AG04449 (cell line): ENCODE measurements around the gene NDFIP2.

Experiments used
- CTCF ChIA-PET: fragments of 350-600 bp; formaldehyde crosslinking; extraction: SDS; loops from one replicate; lab custom pipeline; 2021; ENCODE audit warnings: antibody characterized with exemption; lab: Yijun Ruan, JAX
- POLR2A ChIA-PET: fragments of 400-600, 350-600 bp; formaldehyde crosslinking; extraction: SDS; loops from one replicate; lab custom pipeline; 2020; ENCODE audit warnings: antibody characterized with exemption, inconsistent platforms; lab: Yijun Ruan, JAX
- DNase-seq: peaks from one replicate; pipeline ENCODE4 v3.0.0-alpha.2; 2010; ENCODE audit warnings: low read depth, low spot score
- H3K4me3 ChIP-seq: 2 replicates; pipeline ENCODE4 v1.5.1; 2011; ENCODE audit warnings: low read depth, mild to moderate bottlenecking, control low read depth, low read length
- TF ChIP-seq, protein P1 (sequence below): IDR thresholded peaks from one replicate; pipeline ENCODE4 v1.5.1; 2011; ENCODE audit warnings: mild to moderate bottlenecking, moderate library complexity, low read length, control low read depth, inconsistent platforms; ENCODE audit not compliant: insufficient read depth; ENCODE audit errors: missing control alignments

NDFIP2 gene

DNA sequence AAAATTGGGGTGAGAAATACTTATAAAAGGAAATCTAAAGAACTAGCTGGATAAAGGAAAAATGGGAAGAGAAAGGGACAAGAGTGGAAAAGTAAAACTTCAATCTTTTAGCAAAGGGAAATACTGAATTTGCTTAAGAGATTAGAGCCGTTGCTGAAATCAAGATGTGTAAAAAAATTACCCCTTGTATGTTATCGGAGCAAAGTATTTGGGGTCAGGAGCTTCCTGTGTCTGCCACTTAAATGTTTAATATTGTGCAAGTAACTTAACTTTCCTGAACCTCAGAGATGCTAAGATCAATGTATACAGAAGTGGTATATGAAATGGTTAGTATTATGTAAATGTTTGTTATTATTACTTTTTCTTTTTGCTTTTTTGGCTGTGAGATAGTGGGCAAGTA lies 51.6 kb downstream of the NDFIP2 start:
- no peak for DNase-seq
- ChIA-PET CTCF (interaction anchor here (0.6 to 5.4 kb wide), 4 partner anchors 10 to 109 kb away, joined by 3 to 34 read pairs (median 4); no protein-coding TSS in a partner anchor), POLR2A (no interaction called here)
- TF ChIP-seq, protein P1, sequence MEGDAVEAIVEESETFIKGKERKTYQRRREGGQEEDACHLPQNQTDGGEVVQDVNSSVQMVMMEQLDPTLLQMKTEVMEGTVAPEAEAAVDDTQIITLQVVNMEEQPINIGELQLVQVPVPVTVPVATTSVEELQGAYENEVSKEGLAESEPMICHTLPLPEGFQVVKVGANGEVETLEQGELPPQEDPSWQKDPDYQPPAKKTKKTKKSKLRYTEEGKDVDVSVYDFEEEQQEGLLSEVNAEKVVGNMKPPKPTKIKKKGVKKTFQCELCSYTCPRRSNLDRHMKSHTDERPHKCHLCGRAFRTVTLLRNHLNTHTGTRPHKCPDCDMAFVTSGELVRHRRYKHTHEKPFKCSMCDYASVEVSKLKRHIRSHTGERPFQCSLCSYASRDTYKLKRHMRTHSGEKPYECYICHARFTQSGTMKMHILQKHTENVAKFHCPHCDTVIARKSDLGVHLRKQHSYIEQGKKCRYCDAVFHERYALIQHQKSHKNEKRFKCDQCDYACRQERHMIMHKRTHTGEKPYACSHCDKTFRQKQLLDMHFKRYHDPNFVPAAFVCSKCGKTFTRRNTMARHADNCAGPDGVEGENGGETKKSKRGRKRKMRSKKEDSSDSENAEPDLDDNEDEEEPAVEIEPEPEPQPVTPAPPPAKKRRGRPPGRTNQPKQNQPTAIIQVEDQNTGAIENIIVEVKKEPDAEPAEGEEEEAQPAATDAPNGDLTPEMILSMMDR = no peak
- H3K4me3 ChIP-seq = no peak overlapping the region

DNA sequence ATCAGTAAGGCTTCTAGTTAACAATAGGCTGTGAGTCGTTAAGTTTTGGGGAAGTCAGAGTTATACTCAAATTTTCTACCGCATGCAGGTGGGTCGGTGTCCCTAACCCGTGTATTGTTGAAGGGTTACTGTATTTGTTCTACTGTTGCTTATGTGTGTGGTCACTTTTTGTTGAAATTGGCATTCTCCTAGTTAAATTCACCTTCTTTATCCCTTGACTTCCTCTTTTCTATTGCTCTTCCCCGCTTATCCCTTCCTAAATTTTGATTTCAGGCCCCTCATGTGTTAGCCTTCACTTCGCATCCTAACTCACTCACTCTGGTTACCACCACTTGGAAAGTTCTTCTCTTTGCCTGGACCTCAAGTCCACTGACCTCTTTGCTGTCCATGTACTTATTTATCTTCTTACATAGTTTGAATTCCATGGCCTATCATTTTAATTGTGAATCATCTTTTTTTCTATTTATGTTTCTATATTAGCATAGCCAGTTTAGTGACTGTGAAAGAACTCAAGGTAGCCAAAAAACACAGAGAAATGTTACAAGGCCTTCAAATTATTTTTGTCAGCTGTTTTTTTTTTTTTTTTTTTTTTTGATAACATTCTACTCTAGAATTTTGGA lies 52.9 kb downstream of the NDFIP2 start:
- no peak overlapping the region for H3K4me3 ChIP-seq
- TF ChIP-seq, protein P1 = no peak
- DNase-seq = no peak
- ChIA-PET POLR2A (no interaction called here), CTCF (interaction anchor here (9.0 kb wide), 1 partner anchor 109 kb away, joined by 293 read pairs; no protein-coding TSS in a partner anchor)

GRCh38 chr13:79534596-79534995 lies 53.6 kb downstream of the NDFIP2 start:
- DNase-seq = no peak
- POLR2A ChIA-PET = no interaction called here
- CTCF ChIA-PET = interaction anchor here (0.9 to 9.0 kb wide), 4 partner anchors 9 to 143 kb away, joined by 3 to 293 read pairs (median 4); no protein-coding TSS in a partner anchor
- TF ChIP-seq, protein P1 = no peak
- no peak overlapping the region for H3K4me3 ChIP-seq

DNA sequence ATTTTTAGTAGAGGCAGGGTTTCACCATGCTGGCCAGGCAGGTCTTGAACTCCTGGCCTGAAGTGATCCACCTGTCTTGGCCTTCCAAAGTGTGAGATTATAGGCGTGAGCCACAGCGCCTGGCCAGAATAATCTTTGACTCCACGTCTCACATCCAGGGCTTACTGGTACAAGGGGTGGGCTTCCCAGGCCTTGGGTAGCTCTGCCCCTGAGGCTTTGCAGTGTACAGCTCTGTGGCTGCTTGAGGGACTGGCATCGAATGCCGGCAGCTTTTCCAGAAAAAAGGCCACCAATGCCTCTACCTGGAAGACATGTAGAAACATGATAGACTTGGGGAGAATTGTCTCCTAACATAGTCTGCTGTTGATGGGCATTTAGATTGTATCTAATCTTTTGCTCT lies 57.8 kb downstream of the NDFIP2 start:
- no peak for DNase-seq
- POLR2A ChIA-PET = no interaction called here
- TF ChIP-seq, protein P1 = no peak
- no peak overlapping the region for H3K4me3 ChIP-seq
- CTCF ChIA-PET = interaction anchor here (1.1 to 9.0 kb wide), 3 partner anchors 9 to 804 kb away, joined by 4 to 293 read pairs (median 4); no protein-coding TSS in a partner anchor

- TF ChIP-seq, protein P1 = no peak
- DNase-seq = no peak
- CTCF ChIA-PET = interaction anchor here (0.6 to 9.0 kb wide), 14 partner anchors 9 to 446 kb away, joined by 3 to 293 read pairs (median 6); partner anchors contain the start of gene RBM26
- H3K4me3 ChIP-seq = no peak overlapping the region
- POLR2A ChIA-PET = no interaction called here
These were observed 59.5 kb downstream of the NDFIP2 start for GRCh38 chr13:79540504-79540903.

- H3K4me3 ChIP-seq = no peak overlapping the region
- TF ChIP-seq, protein P1 = peak; percentile 24
- no peak for DNase-seq
- ChIA-PET CTCF (interaction anchor here (0.6 to 9.0 kb wide), 14 partner anchors 10 to 136 kb away, joined by 3 to 293 read pairs (median 6); partner anchors contain the start of gene RBM26), POLR2A (interaction anchor here (0.7 kb wide), 1 partner anchor 117 kb away, joined by 3 read pairs; no protein-coding TSS in a partner anchor)
These were observed 60.6 kb downstream of the NDFIP2 start for GRCh38 chr13:79541426-79542049.
